ENCODE results near the gene ZBP1. TPM values are rescaled to one million over a fixed set of nuclear protein-coding genes. Genes with fewer than 3 reads are reported as not detected.

Gene ZBP1
- total RNA-seq, 2 donors from 2014 or later: 4.1 to 6.1 TPM

DNA sequence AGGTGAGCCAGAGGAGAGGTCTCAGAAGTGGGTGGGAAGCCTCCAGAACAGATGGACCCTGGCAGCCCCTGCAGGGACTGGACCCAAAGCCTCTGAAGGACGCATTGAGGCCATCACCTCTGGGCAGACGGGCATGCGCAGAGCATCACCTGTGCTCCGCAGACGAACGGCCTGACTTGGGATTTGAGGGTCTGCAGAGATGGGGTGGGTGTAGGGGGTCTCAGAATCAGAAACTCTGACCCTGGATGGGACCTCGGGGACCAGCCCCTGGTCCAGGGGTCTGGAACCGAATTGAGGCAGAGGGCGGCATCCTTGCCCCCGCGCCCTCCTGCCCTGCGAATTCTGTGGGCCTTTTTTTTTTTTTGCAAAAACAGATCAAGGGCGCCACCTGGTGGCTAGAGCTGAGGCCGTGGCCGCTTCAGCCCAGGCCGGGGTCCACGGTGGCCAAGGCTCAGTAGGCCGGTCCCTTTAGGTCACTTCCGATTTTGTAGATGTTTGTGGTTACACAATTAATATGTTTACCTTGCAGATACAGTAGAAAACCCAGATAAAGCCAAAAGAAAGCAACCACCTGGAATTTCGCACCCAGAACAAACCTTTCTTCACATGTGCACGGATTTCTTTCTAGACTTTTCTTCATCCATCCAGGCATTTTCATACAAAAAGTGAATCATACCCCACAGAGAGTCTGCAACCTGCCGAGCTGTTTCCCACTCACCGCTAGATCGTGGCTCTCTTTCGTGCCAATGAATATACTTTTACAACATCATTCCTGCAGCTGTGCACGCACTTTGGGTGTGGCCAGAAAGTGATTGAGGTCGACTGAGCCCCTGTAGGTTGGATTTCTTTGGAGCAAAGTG is 25.9 kb downstream of the ZBP1 start:
- Histone ChIP-seq H3K36me3 (no peaks in the 10 kb centered on the region), H3K27me3 (replicated peaks; ENCODE audit: insufficient read depth) (no peaks in the 10 kb centered on the region), H3K4me1 (ENCODE audit: control insufficient read depth in 1 of 2, low read depth in 2 of 2) (peaks cover 0 to 8% of the 10 kb centered on the region in 2 donors), H3K9me3 (no peaks in the 10 kb centered on the region), H3K27ac (no peak overlapping the region), H3K4me3 (no peak overlapping the region)
- no peak for DNase-seq (ENCODE audit: low spot score)
- ATAC-seq (ENCODE audit: insufficient number of reproducible peaks, low FRiP score, low read depth): no peak
- TF ChIP-seq, protein P1, sequence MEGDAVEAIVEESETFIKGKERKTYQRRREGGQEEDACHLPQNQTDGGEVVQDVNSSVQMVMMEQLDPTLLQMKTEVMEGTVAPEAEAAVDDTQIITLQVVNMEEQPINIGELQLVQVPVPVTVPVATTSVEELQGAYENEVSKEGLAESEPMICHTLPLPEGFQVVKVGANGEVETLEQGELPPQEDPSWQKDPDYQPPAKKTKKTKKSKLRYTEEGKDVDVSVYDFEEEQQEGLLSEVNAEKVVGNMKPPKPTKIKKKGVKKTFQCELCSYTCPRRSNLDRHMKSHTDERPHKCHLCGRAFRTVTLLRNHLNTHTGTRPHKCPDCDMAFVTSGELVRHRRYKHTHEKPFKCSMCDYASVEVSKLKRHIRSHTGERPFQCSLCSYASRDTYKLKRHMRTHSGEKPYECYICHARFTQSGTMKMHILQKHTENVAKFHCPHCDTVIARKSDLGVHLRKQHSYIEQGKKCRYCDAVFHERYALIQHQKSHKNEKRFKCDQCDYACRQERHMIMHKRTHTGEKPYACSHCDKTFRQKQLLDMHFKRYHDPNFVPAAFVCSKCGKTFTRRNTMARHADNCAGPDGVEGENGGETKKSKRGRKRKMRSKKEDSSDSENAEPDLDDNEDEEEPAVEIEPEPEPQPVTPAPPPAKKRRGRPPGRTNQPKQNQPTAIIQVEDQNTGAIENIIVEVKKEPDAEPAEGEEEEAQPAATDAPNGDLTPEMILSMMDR (IDR thresholded peaks at IDR 0.05): peak; percentile 92

DNA sequence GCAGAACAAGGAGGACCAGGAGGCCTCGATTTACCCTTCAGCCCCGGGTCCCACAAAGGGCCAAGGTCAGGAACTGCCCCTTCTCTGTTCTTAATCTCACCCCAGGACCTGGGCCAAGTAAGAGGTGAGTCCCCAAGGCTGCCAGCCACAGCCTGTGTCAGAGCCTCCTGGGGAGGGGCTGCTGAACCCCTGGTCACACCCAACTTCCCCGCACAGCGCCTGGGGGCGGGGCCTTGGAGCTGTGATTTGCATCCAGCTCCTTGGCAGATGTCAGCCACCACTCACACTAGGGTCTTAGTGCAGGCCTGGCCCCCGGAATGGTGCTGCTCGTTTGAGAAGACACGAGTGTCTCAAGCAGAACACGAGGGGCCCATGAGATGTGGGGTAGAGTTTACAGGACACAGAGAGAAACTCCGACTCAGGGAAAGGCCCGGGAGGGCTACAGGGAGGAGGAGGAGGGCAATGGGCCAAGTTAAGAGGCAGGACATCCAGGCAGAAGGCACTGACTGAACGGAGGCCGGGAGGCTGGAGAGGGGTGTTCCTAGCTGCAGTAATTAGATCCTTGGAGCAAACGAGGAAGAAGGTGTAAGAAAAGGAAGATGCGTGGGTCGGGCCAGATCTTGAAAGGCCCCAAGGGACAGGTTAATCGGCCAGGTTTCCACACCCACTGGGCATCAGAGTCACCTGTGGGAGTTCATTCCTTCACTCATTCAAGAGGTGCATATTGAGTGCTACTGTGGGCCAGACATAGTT is 26.9 kb downstream of the ZBP1 start:
- Histone ChIP-seq H3K27ac (no peak overlapping the region), H3K4me1 (ENCODE audit: control insufficient read depth in 1 of 2, low read depth in 2 of 2) (peaks cover 0 to 8% of the 10 kb centered on the region in 2 donors), H3K4me3 (no peak overlapping the region), H3K27me3 (replicated peaks; ENCODE audit: insufficient read depth) (no peaks in the 10 kb centered on the region), H3K9me3 (no peaks in the 10 kb centered on the region), H3K36me3 (no peaks in the 10 kb centered on the region)
- ATAC-seq (ENCODE audit: insufficient number of reproducible peaks, low FRiP score, low read depth): no peak
- TF ChIP-seq, protein P1 (IDR thresholded peaks at IDR 0.05): no peak
- no peak for DNase-seq (ENCODE audit: low spot score)

DNA sequence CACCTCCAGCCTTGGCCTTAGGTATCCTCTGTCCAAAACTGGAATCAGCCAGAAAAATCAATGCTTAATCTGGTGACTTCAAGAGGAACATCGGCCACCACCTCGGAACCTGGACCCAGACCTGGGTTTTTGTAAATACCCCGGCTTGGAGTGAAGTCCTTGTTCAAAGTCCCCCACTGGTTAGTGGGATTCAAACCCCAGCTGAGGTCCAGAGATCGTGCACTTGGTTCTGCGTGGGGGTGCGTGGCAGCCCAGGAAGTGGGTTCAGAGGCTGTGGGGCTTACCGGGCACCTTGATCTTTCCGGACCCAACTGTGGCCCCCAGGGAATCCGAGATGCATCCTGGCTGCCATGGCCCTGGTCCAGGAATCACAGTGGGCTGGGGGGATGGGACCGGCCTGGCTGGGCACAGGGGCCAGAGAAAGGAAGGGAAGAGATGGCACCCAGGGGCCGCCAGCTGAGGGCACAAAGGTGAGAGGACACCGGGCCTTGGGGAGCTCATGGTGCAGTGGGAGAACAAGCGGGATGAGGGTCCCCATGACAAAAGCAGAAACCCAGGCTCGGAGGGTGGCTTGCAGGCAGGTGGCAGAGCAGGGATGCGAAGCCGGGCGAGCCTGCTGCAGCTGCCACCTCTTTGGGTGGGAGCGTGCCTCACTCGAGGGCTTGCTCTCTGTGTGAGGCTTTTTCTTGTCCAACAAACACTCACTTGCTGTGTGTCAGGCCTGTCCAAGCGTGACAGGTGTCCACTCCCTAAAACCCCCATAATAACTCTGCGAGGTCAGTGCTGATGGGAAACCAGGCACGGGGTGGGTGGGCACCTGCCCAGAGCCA is 27.7 kb downstream of the ZBP1 start:
- ATAC-seq (ENCODE audit: insufficient number of reproducible peaks, low FRiP score, low read depth) (no peak), DNase-seq (ENCODE audit: low spot score) (no peak)
- H3K4me1 ChIP-seq (ENCODE audit: control insufficient read depth in 1 of 2, low read depth in 2 of 2): peaks cover 0 to 8% of the 10 kb centered on the region in 2 donors
- no peaks in the 10 kb centered on the region for H3K27me3 ChIP-seq (replicated peaks; ENCODE audit: insufficient read depth)
- H3K27ac ChIP-seq: no peak overlapping the region
- H3K9me3 ChIP-seq: no peaks in the 10 kb centered on the region
- H3K4me3 ChIP-seq: no peak overlapping the region
- TF ChIP-seq, protein P1 (IDR thresholded peaks at IDR 0.05): no peak
- H3K36me3 ChIP-seq: no peaks in the 10 kb centered on the region

DNA sequence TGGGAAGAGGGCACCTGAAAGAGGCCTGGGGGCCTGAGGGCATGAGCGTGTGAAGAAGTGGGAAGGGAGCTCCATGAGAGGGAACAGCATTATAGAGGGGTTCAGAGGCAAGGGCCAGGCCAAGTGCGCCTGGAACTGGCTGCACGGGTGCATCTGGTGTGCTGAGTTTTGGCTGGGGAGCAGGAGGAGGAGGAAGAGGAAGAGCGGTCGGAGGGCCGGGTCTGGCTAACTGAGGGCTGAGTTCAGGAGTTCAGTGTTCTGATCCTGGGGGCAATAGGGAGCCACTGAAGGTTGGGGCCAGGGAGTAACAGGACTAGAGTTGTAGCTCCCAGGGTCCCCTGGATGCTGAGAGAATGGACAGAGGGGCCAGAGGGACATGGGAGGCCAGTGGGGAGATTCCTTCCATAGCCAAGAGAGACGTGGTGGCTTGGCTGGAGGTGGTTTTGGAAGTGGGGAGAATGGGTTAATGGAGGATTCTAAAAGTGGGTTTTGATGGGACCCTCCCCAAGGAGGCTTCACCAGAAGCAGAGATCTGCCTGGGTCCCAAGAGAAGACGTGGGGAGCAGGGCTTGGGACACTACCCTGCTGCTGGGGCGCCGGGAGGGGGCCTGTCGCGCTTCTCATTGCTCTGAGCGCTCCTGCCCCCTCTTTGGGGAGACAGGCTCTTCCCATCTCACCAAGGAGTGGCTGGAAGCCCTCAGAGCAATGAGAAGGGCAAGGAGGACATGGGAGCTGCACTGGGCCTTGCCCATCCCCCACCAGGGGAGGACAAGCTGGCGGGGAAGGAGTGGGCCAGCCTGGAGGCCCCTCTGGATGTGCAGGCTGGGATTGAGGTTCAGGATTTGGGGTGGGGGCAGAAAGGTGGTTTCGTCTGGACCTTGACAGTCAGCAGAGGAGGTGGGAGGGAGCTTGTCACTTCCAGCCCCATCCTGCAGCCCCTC is 28.7 kb downstream of the ZBP1 start:
- no peak overlapping the region for H3K27ac ChIP-seq
- no peaks in the 10 kb centered on the region for H3K27me3 ChIP-seq (replicated peaks; ENCODE audit: insufficient read depth)
- DNase-seq (ENCODE audit: low spot score) (no peak), ATAC-seq (ENCODE audit: insufficient number of reproducible peaks, low FRiP score, low read depth) (no peak)
- H3K4me1 ChIP-seq (ENCODE audit: control insufficient read depth in 1 of 2, low read depth in 2 of 2): peaks cover 0 to under 1% of the 10 kb centered on the region in 2 donors
- H3K36me3 ChIP-seq: no peaks in the 10 kb centered on the region
- no peaks in the 10 kb centered on the region for H3K9me3 ChIP-seq
- TF ChIP-seq, protein P1 (IDR thresholded peaks at IDR 0.05): no peak
- no peak overlapping the region for H3K4me3 ChIP-seq
